Cerebellar cortex (tissue), 1 donor: Measurements from ENCODE around the gene HHAT.

Experiments used
- DNase-seq: peaks from one replicate; pipeline ENCODE4 v3.0.0-alpha.2; 2015; ENCODE audit warnings: low spot score

HHAT gene

GRCh38 chr1:210541680-210542358, 213.1 kb downstream of the HHAT start:
- DNase-seq, result no peak

GRCh38 chr1:210551899-210552298, 223.2 kb downstream of the HHAT start:
- no peak for DNase-seq

DNA sequence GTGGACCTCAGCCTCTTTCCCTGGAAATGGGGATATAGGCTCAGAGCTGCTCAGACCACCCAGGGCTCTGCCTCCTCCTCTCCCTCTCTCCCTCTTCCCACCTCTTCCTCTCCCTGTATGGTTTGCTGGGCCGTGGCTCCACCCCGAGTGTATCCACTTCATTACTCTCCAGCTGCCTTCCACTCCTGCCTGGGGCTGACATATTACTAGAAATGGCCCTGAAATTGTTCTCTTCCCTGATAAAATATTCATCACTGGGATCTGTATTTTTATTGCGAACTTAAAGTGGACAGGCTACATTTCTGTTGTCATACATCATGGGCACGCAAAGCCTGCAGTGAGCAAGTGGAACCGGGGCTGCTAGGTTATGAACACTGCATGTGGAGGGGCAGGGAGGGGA, 225.0 kb downstream of the HHAT start:
- DNase-seq, result no peak

DNA sequence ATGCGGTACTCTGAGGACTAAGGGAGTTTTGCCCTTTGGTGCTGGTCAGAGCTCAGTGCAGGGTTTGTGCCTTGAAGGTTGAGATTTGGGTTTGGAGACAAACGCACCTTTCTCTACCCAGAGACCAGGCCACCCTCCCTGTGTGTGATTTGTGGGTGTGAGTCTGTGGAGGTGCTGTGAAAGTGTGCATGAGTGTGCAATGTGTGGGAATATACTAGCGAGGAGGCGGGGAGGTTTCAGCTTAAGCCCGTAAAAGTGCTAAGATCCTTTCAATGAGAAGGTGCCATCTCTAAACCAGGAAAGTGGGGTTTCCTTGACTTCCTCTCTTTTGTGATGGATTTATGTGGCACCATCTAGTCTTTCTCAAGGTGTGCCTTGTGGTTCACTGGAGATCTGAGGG, 225.7 kb downstream of the HHAT start:
- no peak for DNase-seq

GRCh38 chr1:210556475-210556874, 227.8 kb downstream of the HHAT start:
- no peak for DNase-seq

DNA sequence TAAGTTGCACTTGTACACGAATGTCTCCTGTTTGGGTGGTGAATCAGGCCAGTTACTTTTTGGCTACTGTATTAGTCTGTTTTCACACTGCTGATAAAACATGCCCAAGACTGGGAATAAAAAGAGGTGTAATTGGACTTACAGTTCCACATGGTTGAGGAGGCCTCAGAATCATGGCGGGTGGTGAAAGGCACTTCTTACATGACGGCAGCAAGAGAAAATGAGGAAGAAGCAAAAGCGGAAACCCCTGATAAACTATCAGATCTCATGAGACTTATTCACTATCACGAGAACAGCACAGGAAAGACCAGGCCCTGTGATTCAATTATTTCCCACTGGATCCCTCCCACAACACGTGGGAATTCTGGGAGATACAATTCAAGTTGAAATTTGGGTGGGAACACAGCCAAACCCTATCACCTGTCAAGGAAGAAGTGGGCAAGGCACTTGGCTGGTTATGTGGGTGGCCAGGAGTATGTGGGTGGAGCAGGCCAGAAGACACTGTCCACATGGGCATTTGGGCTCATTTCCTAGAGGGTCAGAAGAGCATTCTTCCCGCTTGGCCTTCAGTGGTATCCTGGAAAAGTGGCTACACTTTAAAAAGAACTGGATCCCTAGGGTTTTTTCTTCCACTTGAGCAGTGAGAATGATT, 228.8 kb downstream of the HHAT start:
- no peak for DNase-seq

DNA sequence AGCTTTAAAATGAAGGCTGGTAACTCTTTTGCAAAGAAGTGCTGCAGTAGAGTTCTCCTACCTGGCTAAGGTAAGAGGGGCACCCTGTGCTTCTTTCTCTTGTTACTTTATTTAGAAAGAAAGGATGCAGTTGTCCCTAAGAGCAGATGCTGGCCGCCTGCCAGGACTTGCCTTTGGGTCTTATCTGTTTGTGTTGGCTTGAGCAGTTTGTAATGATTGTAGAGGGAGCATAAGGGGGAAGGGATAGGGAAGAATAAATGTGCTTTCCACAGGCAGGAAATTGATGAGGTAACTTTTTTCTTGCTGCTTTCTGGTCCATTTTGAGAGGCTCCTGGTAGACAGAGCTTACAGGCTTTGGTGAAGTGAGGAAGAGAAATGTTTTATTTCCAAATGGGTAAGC, 229.6 kb downstream of the HHAT start:
- DNase-seq, result no peak

DNA sequence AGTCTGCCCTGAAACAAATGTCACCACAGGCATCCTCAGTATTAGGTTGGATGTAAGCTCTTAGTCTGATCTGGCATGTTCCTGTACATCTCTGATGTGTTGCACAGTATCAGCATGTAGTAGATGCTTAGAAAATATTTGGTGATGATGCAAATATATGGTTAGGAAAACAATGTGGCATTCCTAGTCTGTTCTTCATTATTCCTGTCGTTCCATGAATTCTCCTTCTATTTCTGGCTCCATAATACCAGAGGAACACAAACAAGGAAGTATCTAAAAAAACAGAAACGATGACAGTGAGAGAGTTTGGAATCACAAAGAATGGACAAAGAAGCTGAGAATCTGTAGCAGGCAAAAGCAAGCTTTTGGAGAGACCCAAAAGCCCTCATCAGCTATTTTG, 236.6 kb downstream of the HHAT start:
- DNase-seq, result no peak

- DNase-seq, result no peak
Measured at GRCh38 chr1:210568631-210569030, 239.9 kb downstream of the HHAT start.

DNA sequence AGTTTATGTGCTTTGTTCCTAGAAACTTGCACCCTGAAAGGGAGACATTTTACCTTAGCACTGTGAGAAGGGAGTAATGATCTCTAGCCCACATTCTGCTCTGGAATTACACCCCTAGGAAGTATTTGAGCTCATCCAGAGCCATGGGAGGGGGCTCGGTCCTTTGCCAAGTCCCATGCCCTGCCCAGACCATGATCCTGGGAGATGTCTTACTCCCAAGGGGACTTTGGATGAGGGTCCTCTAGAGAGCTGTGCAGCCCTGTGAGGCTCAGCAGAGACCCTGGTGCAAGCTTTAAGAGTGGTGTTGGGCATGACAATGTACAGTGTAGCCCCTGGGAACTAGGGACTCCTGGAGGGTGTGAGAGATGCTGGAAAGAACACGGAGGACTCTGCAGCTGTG, 241.4 kb downstream of the HHAT start:
- DNase-seq, result no peak

- DNase-seq, result no peak
Measured at GRCh38 chr1:210571356-210572284, 242.9 kb downstream of the HHAT start.

- no peak for DNase-seq
Measured at GRCh38 chr1:210573141-210573540, 244.4 kb downstream of the HHAT start.

DNA sequence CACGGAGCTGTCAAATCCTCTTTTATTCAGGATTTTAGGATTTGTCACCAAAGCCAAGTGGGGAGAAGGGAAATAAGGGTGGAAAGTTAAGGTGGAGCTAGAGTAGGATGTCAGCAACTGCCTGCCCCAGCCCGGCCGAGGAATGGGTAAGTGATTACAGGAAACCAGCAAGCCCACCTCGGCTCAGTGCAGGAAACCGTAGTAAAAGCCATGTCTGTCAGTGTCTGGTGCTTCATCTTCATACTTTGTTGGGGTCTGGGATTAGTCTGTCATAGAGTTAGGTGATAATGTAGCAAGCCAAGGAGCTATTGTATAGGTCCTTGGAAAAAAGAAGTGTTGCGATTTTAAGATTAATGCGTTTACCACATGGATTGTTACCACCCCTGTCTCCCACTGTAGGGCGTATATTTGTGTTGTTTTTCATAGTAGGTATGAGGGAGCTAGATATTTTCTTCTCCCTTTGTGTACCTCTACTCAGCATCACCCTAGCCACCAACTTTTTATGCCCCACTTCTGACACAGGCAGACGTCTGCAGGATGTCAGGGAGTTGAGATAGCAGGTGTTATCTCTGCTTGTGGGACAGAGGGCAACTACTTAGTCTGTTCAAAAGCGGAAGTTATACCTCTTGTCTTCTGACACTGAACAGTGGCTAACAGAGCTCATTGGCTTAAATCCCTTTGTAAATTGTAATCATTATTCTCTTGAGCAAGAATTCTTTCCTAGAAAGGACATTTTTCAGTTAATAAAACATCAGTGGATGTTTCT, 253.7 kb downstream of the HHAT start:
- no peak for DNase-seq

GRCh38 chr1:210584439-210585113, 255.9 kb downstream of the HHAT start:
- DNase-seq, result peak; percentile 95

DNA sequence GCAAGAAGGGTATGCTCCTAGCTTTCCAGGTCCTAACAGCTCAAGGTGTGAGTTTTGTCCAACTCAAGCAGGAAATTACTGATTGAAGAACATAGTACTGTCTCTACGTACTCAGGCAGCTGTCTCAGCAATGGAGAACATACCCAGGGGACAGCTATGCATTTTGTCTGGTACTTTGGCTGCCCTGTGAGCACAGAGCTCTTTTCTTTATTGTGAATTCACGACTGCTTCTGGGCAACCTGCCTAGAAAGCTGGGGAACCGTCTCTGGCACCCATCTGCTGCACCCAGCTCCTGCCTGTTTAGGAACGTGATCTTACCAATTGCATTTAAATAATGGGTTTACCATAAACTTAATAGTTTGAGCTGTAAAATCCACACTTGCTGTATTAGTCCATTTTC, 258.1 kb downstream of the HHAT start:
- peak; percentile 44 for DNase-seq

- peak; percentile 38 for DNase-seq
Measured at GRCh38 chr1:210587566-210587965, 258.9 kb downstream of the HHAT start.

DNA sequence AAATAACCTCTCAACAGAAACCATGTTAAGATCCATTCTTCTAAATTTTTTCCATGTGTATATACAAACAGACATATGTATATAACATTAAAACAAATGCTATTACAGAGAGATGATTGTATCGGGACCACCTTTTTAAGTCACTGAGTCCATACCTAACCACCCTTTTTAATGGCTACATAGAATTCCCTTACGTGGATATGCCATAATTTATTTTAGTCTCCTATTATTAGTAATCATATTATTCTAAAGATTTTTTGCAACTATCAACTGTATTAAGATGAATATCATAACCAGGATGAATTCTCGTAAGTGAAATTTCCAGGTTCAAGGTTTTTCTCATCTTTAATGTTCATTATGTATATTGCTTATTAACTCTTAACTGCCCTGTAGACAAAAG, 259.7 kb downstream of the HHAT start:
- no peak for DNase-seq

- no peak for DNase-seq
Measured at GRCh38 chr1:210588946-210589345, 260.2 kb downstream of the HHAT start.

- no peak for DNase-seq
Measured at GRCh38 chr1:210591214-210591613, 262.5 kb downstream of the HHAT start.

GRCh38 chr1:210594605-210595004, 265.9 kb downstream of the HHAT start:
- DNase-seq, result no peak

DNA sequence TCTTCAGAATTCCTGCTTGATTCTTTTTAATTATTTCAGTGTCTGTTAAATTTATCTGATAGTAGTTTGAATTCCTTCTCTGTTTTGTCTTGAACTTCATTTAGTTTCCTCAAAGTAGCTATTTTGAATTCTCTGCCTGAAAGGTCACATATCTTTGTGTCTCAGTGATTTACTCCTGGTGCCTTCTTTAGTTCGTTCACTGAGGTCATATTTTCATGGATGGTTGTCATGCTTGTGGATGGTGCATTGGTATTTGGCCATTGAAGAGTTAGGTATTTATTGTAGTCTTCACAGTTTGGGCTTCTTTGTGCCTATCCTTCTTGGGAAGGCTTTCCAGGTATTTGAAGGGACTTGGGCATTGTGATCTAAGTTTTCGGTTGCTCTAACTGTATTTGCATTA, 267.9 kb downstream of the HHAT start:
- DNase-seq, result no peak
